ENCODE measurements around the gene MRE11.

The MRE11 gene

GRCh38 chr11:94454301-94454700 is 39.3 kb downstream of the MRE11 start:
- H3K36me3 ChIP-seq (replicated peaks) = no peaks in the 10 kb centered on the region
- no peak overlapping the region for H3K27ac ChIP-seq
- in situ Hi-C loops (cut with HindIII; ENCODE audit: low pct_ligation_motif_present, low sequenced_read_pairs) = no loop called here

GRCh38 chr11:94452988-94453387 is 40.7 kb downstream of the MRE11 start:
- Histone ChIP-seq H3K27me3 (replicated peaks) (no peaks in the 10 kb centered on the region), H3K4me3 (ENCODE audit: low read depth, low read length) (no peak overlapping the region), H3K36me3 (replicated peaks) (no peaks in the 10 kb centered on the region), H3K27ac (no peak overlapping the region)
- in situ Hi-C loops (cut with HindIII; ENCODE audit: low pct_ligation_motif_present, low sequenced_read_pairs) = no loop called here
- DNase-seq = no peak
- TF ChIP-seq CTCF (IDR thresholded peaks at IDR 0.05; ENCODE audit: low read depth, low read length, missing control alignments) = no peak

More at GRCh38 chr11:94454301-94454700, 39.3 kb downstream of the MRE11 start:
- DNase-seq = no peak
- TF ChIP-seq CTCF (IDR thresholded peaks at IDR 0.05; ENCODE audit: low read depth, low read length, missing control alignments) = no peak
- H3K27me3 ChIP-seq (replicated peaks) = no peaks in the 10 kb centered on the region
- H3K4me3 ChIP-seq (ENCODE audit: low read depth, low read length) = no peak overlapping the region

- in situ Hi-C loops (cut with HindIII; ENCODE audit: low pct_ligation_motif_present, low sequenced_read_pairs) = no loop called here
- DNase-seq = no peak
Measured at GRCh38 chr11:94450048-94450447, 43.6 kb downstream of the MRE11 start.

GRCh38 chr11:94449437-94449836 is 44.2 kb downstream of the MRE11 start:
- no peaks in the 10 kb centered on the region for H3K36me3 ChIP-seq (replicated peaks)
- in situ Hi-C loops (cut with HindIII; ENCODE audit: low pct_ligation_motif_present, low sequenced_read_pairs) = loop anchor here (25.0 kb wide), 1 partner anchor 537 kb away; no protein-coding TSS in a partner anchor
- no peak overlapping the region for H3K4me3 ChIP-seq (ENCODE audit: low read depth, low read length)
- H3K27me3 ChIP-seq (replicated peaks) = no peaks in the 10 kb centered on the region
- DNase-seq = peak; percentile 55
- H3K27ac ChIP-seq = no peak overlapping the region
- TF ChIP-seq CTCF (IDR thresholded peaks at IDR 0.05; ENCODE audit: low read depth, low read length, missing control alignments) = no peak

More at GRCh38 chr11:94450048-94450447, 43.6 kb downstream of the MRE11 start:
- TF ChIP-seq CTCF (IDR thresholded peaks at IDR 0.05; ENCODE audit: low read depth, low read length, missing control alignments) = no peak
- no peaks in the 10 kb centered on the region for H3K36me3 ChIP-seq (replicated peaks)
- no peak overlapping the region for H3K27ac ChIP-seq
- no peak overlapping the region for H3K4me3 ChIP-seq (ENCODE audit: low read depth, low read length)
- H3K27me3 ChIP-seq (replicated peaks) = no peaks in the 10 kb centered on the region

GRCh38 chr11:94449029-94449428 is 44.6 kb downstream of the MRE11 start:
- in situ Hi-C loops (cut with HindIII; ENCODE audit: low pct_ligation_motif_present, low sequenced_read_pairs) = loop anchor here (25.0 kb wide), 1 partner anchor 537 kb away; no protein-coding TSS in a partner anchor
- no peak for DNase-seq
- Histone ChIP-seq H3K4me3 (ENCODE audit: low read depth, low read length) (no peak overlapping the region), H3K36me3 (replicated peaks) (no peaks in the 10 kb centered on the region), H3K27me3 (replicated peaks) (no peaks in the 10 kb centered on the region), H3K27ac (no peak overlapping the region)
- TF ChIP-seq CTCF (IDR thresholded peaks at IDR 0.05; ENCODE audit: low read depth, low read length, missing control alignments) = no peak

- no peak for TF ChIP-seq CTCF (IDR thresholded peaks at IDR 0.05; ENCODE audit: low read depth, low read length, missing control alignments)
- Histone ChIP-seq H3K4me3 (ENCODE audit: low read depth, low read length) (no peak overlapping the region), H3K27ac (no peak overlapping the region), H3K27me3 (replicated peaks) (no peaks in the 10 kb centered on the region), H3K36me3 (replicated peaks) (no peaks in the 10 kb centered on the region)
- in situ Hi-C loops (cut with HindIII; ENCODE audit: low pct_ligation_motif_present, low sequenced_read_pairs) = loop anchor here (25.0 kb wide), 1 partner anchor 535 kb away; no protein-coding TSS in a partner anchor
- no peak for DNase-seq
Measured at GRCh38 chr11:94447149-94447548, 46.5 kb downstream of the MRE11 start.

All from brain microvascular endothelial cell (primary cell).